K562 (cell line): ENCODE results near the gene MAPK8IP1. TPM values are rescaled to one million over a fixed set of nuclear protein-coding genes. Genes with fewer than 3 reads are reported as not detected.

Experiments
- CBFB ChIP-seq: sonication (generic); formaldehyde crosslinking; IDR thresholded peaks from 2 replicates; pipeline ENCODE4 v1.4.0; 2020; ENCODE audit warnings: mild to moderate bottlenecking, missing genetic modification reagents
- GMEB1 ChIP-seq: fragments of 250-450 bp; sonication (Bioruptor Pico); IDR thresholded peaks from 2 replicates; pipeline ENCODE4 v1.4.0; 2020; ENCODE audit warnings: mild to moderate bottlenecking
- HES1 ChIP-seq: fragments of 450-650 bp; IDR thresholded peaks from 2 replicates; pipeline ENCODE4 v1.6.1; 2016; ENCODE audit warnings: low read depth, mild to moderate bottlenecking, moderate library complexity
- KLF1 ChIP-seq: fragments of 450-650 bp; IDR thresholded peaks from 2 replicates; pipeline ENCODE4 v1.6.1; 2016; ENCODE audit warnings: missing genetic modification characterization, missing compliant biosample characterization
- RHOXF2B ChIP-seq: fragments of 250-450 bp; sonication (Bioruptor Pico); conservative IDR thresholded peaks from 2 replicates; pipeline ENCODE4 v1.5.1; 2021
- SP1 ChIP-seq: sonication (generic); formaldehyde crosslinking; IDR thresholded peaks from 2 replicates; pipeline ENCODE4 v1.8.1; 2022; ENCODE audit warnings: mild to moderate bottlenecking, missing genetic modification reagents
- STAG1 ChIP-seq: sonication (generic); formaldehyde crosslinking; IDR thresholded peaks from 2 replicates; pipeline ENCODE4 v1.5.0; 2020; ENCODE audit warnings: missing genetic modification reagents, borderline replicate concordance
- TGIF2 ChIP-seq: sonication (generic); formaldehyde crosslinking; IDR thresholded peaks from 2 replicates; pipeline ENCODE4 v1.8.1; 2022; ENCODE audit warnings: mild to moderate bottlenecking, missing genetic modification reagents, moderate library complexity
- ZBTB8A ChIP-seq: fragments of 450-650 bp; IDR thresholded peaks from 2 replicates; pipeline ENCODE4 v1.6.1; 2018; ENCODE audit warnings: mild to moderate bottlenecking, moderate library complexity; ENCODE audit not compliant: partially characterized antibody
- ZNF143 ChIP-seq: sonication (generic); formaldehyde crosslinking; IDR thresholded peaks from 2 replicates; pipeline ENCODE4 v1.9.0; 2022; ENCODE audit warnings: mild to moderate bottlenecking, missing genetic modification reagents
- polyA plus RNA-seq, 8 experiments: library from polyadenylated mRNA; depleted of rRNA in 4 of 8; stranded (reverse) in 5 of 8; unstranded in 3 of 8; fragments of >200 nt; fragmentation: Nextera tagmentation in 2 of 8; fragmentation: Illumina TruSeq in 1 of 8; extraction: Ambion mirVana in 2 of 8; extraction: Trizol in 1 of 8; gene quantifications; 2 replicates each; pipeline versions ENCODE4 v1.2.1 to v1.2.3, GENCODE V29; 2011 to 2014; ENCODE audit warnings: inconsistent platforms in 1 of 8, missing spikeins in 1 of 8
- total RNA-seq, 7 experiments: library from RNA; depleted of rRNA in 6 of 7; stranded (reverse); fragments of >200 nt in 6 of 7; fragmentation: Illumina TruSeq in 2 of 7; extraction: Trizol in 2 of 7; gene quantifications; 2 replicates each; pipeline versions ENCODE4 v1.2.1 to v1.2.3, GENCODE V29; 2011 to 2021; ENCODE audit warnings: low replicate concordance in 1 of 7
- TF ChIP-seq, protein P1 (sequence below): sonication (generic); formaldehyde crosslinking; IDR thresholded peaks from 2 replicates; pipeline ENCODE4 v1.8.0; 2023; ENCODE audit warnings: missing genetic modification reagents, mild to moderate bottlenecking, borderline replicate concordance
- TF ChIP-seq, protein P2 (sequence below): fragments of 450-650 bp; IDR thresholded peaks from 2 replicates; pipeline ENCODE4 v1.6.1; 2016; ENCODE audit warnings: borderline replicate concordance

The MAPK8IP1 gene
- total and polyA plus RNA-seq, 9 of the 15 experiments (the other 6 are each of a cell fraction or from before 2014, with no cell fraction given): 0.13 to 6.9 (median 2.5) TPM

- TF ChIP-seq, protein P1, sequence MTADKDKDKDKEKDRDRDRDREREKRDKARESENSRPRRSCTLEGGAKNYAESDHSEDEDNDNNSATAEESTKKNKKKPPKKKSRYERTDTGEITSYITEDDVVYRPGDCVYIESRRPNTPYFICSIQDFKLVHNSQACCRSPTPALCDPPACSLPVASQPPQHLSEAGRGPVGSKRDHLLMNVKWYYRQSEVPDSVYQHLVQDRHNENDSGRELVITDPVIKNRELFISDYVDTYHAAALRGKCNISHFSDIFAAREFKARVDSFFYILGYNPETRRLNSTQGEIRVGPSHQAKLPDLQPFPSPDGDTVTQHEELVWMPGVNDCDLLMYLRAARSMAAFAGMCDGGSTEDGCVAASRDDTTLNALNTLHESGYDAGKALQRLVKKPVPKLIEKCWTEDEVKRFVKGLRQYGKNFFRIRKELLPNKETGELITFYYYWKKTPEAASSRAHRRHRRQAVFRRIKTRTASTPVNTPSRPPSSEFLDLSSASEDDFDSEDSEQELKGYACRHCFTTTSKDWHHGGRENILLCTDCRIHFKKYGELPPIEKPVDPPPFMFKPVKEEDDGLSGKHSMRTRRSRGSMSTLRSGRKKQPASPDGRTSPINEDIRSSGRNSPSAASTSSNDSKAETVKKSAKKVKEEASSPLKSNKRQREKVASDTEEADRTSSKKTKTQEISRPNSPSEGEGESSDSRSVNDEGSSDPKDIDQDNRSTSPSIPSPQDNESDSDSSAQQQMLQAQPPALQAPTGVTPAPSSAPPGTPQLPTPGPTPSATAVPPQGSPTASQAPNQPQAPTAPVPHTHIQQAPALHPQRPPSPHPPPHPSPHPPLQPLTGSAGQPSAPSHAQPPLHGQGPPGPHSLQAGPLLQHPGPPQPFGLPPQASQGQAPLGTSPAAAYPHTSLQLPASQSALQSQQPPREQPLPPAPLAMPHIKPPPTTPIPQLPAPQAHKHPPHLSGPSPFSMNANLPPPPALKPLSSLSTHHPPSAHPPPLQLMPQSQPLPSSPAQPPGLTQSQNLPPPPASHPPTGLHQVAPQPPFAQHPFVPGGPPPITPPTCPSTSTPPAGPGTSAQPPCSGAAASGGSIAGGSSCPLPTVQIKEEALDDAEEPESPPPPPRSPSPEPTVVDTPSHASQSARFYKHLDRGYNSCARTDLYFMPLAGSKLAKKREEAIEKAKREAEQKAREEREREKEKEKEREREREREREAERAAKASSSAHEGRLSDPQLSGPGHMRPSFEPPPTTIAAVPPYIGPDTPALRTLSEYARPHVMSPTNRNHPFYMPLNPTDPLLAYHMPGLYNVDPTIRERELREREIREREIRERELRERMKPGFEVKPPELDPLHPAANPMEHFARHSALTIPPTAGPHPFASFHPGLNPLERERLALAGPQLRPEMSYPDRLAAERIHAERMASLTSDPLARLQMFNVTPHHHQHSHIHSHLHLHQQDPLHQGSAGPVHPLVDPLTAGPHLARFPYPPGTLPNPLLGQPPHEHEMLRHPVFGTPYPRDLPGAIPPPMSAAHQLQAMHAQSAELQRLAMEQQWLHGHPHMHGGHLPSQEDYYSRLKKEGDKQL (CRISPR knock-in tag): no peak
- TF ChIP-seq SP1 (CRISPR knock-in tag) (peak; percentile 99), RHOXF2B (no peak), CBFB (CRISPR knock-in tag) (peak; percentile 93; the same call in 1 of the 2 replicates), KLF1 (peak; percentile 22; the same call in 1 of the 2 replicates), STAG1 (no peak), TGIF2 (CRISPR knock-in tag) (peak; percentile 57; the same call in 1 of the 2 replicates), HES1 (no peak), GMEB1 (CRISPR knock-in tag) (no peak), ZNF143 (CRISPR knock-in tag) (no peak), ZBTB8A (no peak)
- TF ChIP-seq, protein P2, sequence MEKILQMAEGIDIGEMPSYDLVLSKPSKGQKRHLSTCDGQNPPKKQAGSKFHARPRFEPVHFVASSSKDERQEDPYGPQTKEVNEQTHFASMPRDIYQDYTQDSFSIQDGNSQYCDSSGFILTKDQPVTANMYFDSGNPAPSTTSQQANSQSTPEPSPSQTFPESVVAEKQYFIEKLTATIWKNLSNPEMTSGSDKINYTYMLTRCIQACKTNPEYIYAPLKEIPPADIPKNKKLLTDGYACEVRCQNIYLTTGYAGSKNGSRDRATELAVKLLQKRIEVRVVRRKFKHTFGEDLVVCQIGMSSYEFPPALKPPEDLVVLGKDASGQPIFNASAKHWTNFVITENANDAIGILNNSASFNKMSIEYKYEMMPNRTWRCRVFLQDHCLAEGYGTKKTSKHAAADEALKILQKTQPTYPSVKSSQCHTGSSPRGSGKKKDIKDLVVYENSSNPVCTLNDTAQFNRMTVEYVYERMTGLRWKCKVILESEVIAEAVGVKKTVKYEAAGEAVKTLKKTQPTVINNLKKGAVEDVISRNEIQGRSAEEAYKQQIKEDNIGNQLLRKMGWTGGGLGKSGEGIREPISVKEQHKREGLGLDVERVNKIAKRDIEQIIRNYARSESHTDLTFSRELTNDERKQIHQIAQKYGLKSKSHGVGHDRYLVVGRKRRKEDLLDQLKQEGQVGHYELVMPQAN: peak; percentile 47
Measured at GRCh38 chr11:45846974-45847910, 38.2 kb upstream of the MAPK8IP1 start, which contains the start of gene CRY2 (continued).
